NCI-H446 (cell line): ENCODE measurements around the gene PLD3.

Experiments used
- DNase-seq, 2 experiments: peaks; one replicate each; lab custom pipeline; 2025; lab: John Stamatoyannopoulos, UW

The PLD3 gene

DNA sequence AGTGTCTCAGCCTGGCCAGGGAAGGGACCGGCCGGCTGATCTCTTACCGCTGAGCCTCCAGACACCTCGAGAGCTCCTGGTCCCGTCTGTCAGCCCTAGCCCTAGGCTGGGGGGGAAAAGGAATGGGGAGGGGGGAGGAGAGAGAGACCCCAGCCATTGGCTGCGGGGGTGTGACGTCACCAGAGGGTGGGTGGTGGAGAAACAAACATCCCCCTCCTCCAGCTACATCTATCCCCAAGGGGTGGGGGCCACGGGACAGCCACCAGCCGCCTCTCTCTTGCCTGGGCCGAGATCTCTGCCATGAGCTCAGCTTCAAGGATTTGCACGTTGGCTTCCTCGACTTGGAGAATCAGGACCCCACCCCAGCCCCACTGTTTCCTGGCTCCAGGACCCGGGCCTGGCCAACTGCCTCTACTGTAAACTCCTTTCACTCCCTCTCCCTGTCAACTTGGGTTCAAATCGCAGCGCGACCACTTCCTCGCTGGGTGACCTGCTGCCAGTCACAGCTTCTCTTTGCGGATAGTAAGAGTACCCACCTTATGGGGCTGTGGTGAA lies 64.9 kb downstream of the PLD3 start, which contains the start of gene PRX:
PRX (minus strand) TSS at position 88 of the 555 bp plus-strand sequence. CDS start 5,446 bp downstream, outside the sequence.
- DNase-seq: no peak

- no peak for DNase-seq
These were observed 66.3 kb downstream of the PLD3 start for GRCh38 chr19:40414542-40415535.

DNA sequence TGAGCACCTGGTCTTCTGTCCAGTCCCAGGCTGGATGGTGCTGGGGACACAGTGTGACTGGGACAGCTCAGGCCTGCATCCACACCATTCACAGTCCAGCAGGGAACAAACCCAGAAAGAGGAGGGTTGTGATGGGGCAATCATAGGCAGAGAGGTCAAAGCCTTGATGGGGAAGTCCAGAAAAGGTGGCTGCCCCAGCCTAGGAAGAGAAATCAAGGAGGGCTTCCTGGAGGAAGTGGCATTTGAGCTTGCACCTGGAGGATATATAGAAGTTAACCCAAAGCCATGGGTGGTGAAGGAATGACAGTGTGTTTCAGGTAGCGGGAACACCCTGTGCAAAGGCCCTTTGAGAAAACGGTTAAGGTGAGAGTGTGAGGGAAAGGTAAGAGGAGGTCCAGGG lies 67.3 kb downstream of the PLD3 start:
- DNase-seq: no peak

- no peak for DNase-seq
These were observed 68.6 kb downstream of the PLD3 start for GRCh38 chr19:40416918-40417642.

- DNase-seq: no peak
These were observed 69.1 kb downstream of the PLD3 start for GRCh38 chr19:40417643-40417981.

- DNase-seq: no peak
These were observed 69.5 kb downstream of the PLD3 start for GRCh38 chr19:40418040-40418439.

- DNase-seq: no peak
These were observed 70.6 kb downstream of the PLD3 start for GRCh38 chr19:40419066-40419612.

DNA sequence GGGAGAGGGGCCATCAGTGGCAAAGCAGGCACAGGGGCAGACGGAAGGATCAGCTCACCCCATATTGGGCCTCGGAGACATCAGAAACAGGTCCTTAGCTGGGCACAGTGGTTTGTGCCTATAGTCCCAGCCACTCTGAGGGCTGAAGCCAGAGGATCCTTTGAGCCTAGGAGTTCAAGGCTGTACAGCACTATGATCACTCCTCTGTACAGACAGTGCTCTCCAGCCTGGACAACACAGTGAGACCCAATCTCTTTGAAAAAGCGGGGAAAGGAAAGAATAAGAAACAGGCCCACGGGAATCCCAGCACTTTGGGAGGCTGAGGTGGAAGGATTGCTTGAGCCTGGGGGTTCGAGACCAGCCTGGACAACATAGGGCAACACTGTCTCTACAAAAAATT lies 71.3 kb downstream of the PLD3 start:
- DNase-seq: no peak

GRCh38 chr19:40420451-40420765 lies 71.9 kb downstream of the PLD3 start:
- DNase-seq: no peak

DNA sequence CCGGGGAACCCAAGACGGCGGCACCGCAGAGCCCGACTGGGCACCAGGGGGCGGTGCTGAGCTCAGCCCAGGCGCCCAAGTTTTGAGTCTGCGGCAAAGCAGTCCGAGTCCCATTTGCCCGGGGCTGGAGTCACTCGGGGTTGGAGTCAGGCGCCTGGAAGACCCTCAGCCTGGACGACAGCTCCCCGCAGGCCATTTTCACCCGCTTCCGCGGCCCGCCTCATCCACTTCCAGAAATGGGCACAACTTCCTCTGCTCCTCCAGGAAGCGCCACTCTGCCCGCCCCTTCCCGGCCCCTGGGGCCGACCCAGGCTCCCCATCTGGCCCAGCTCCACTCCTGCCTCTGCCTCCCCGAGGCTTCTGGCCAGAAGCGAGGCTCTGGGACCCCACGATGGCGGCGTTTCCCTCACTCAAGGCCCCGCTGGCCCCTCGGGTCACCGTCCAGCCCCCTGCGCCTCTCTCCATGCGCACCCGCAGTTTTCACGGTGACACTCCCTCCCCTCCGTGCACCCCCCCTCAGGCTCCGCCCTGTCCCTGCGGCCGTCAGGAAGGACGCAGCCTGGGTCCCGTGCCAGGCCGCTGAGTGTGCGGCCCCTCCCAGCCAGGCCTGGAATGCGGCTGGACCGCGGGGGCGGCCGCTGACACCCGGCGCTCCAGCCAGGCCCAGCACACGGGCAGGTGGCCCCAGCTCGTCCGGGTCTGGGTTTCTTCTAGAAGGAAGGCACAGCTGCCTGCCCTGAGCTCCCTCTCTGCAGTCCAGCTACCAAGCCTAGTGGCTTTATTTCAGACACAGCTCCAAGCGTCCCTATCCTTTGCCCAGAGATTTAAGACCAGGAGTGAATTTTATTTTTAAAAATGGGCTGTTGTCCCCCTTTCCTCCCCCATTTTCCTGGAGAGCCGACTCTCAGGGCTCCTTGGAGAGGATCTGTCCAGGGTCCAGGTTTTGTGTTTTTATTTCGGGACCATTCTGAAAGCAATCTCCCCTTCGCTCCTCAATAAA lies 72.6 kb downstream of the PLD3 start:
- DNase-seq: peak; percentile 81 to 93

- DNase-seq: no peak
These were observed 73.7 kb downstream of the PLD3 start for GRCh38 chr19:40421993-40422747.

- no peak for DNase-seq
These were observed 74.5 kb downstream of the PLD3 start for GRCh38 chr19:40422748-40423566.

DNA sequence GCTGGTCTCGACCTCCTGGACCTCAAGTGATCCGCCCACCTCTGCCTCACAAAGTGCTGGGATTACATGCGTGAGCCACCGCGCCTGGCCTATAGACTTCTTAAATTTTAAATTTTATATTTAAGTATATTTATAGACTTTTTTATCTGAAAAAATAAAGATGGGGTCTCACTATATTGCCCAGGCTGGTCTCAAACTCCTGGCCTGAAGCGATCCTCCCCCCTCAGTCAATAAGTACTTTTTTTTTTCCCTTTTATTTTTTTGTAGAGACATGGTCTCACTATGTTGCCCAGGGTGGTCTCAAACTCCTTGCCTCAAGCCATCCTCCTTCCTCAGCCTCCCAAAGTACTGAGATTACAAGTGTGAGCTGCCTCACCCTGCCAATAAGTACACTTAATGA lies 75.4 kb downstream of the PLD3 start:
- no peak for DNase-seq

DNA sequence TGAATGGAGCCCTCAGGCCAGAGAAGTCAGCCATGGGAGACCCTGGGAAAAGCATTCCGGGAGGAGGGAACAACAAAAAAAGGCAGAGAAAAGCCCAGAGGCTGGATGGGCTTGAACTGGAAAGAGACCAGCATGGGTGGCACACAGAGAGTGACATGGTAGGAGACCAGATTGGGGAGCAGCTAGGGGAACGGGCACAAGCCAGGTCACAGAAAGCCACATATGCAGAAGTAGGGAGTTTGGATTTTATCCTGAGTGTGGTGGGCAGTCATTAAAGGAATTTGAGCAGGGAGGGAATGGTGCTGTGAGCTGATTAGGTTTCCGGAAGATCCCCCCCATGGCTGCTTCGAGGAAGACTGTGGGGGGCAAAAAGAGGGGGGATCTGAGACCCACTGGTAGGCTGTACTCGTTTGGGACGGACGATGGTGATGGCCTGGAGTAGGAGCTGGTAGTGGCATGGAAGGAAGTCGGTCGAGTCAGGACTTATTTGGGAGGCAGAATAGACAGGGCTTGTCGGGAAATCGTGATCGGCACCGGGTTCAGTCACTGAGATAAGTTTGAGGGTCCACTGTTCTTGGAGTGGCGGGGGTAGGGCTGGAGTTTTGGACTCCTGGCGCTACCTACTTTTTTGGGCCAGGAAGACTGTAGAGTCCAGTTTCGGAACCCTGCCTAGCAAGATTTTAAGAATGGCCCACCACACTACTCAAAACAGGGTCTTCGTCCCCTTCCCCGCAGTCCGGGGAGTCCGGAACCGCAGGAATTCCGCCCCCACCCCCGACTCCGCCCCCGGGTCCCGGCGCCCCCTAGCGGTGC lies 76.3 kb downstream of the PLD3 start:
- no peak for DNase-seq

GRCh38 chr19:40425450-40426287 lies 77.2 kb downstream of the PLD3 start, which contains the start of gene SERTAD1:
Gene SERTAD1 (minus strand): TSS chr19:40425992. CDS start chr19:40423546, 2,446 bp downstream.
- peak; percentile 98 to 100 for DNase-seq
